ENCODE results near the gene SLC4A1AP.

- TF ChIP-seq, protein P1, sequence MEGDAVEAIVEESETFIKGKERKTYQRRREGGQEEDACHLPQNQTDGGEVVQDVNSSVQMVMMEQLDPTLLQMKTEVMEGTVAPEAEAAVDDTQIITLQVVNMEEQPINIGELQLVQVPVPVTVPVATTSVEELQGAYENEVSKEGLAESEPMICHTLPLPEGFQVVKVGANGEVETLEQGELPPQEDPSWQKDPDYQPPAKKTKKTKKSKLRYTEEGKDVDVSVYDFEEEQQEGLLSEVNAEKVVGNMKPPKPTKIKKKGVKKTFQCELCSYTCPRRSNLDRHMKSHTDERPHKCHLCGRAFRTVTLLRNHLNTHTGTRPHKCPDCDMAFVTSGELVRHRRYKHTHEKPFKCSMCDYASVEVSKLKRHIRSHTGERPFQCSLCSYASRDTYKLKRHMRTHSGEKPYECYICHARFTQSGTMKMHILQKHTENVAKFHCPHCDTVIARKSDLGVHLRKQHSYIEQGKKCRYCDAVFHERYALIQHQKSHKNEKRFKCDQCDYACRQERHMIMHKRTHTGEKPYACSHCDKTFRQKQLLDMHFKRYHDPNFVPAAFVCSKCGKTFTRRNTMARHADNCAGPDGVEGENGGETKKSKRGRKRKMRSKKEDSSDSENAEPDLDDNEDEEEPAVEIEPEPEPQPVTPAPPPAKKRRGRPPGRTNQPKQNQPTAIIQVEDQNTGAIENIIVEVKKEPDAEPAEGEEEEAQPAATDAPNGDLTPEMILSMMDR (IDR thresholded peaks at IDR 0.05; ENCODE audit: low read depth, low read length, missing input control), result no peak
- TF ChIP-seq MAX (IDR thresholded peaks at IDR 0.05) (no peak), RAD21 (IDR thresholded peaks at IDR 0.05) (no peak), YY1 (IDR thresholded peaks at IDR 0.05) (no peak), GABPA (IDR thresholded peaks at IDR 0.05 in 1 of 2, conservative IDR thresholded peaks at IDR 0.05 in 1 of 2) (no peak), SP1 (IDR thresholded peaks at IDR 0.05) (no peak), RXRA (IDR thresholded peaks at IDR 0.05) (no peak), JUND (IDR thresholded peaks at IDR 0.05) (no peak), REST (IDR thresholded peaks at IDR 0.05) (no peak), TAF1 (conservative IDR thresholded peaks at IDR 0.05) (no peak), ATF3 (IDR thresholded peaks at IDR 0.05) (no peak), HNF4G (IDR thresholded peaks at IDR 0.05) (no peak), EGR1 (IDR thresholded peaks at IDR 0.05; ENCODE audit: low read depth in 2 of 2) (no peak)
- TF ChIP-seq, protein P2, sequence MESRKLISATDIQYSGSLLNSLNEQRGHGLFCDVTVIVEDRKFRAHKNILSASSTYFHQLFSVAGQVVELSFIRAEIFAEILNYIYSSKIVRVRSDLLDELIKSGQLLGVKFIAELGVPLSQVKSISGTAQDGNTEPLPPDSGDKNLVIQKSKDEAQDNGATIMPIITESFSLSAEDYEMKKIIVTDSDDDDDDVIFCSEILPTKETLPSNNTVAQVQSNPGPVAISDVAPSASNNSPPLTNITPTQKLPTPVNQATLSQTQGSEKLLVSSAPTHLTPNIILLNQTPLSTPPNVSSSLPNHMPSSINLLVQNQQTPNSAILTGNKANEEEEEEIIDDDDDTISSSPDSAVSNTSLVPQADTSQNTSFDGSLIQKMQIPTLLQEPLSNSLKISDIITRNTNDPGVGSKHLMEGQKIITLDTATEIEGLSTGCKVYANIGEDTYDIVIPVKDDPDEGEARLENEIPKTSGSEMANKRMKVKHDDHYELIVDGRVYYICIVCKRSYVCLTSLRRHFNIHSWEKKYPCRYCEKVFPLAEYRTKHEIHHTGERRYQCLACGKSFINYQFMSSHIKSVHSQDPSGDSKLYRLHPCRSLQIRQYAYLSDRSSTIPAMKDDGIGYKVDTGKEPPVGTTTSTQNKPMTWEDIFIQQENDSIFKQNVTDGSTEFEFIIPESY (IDR thresholded peaks at IDR 0.05), result no peak
Observed at GRCh38 chr2:27651056-27651455, 12.6 kb upstream of the SLC4A1AP start.
